ENCODE measurements around the gene ATP11A.

ATP11A gene

DNA sequence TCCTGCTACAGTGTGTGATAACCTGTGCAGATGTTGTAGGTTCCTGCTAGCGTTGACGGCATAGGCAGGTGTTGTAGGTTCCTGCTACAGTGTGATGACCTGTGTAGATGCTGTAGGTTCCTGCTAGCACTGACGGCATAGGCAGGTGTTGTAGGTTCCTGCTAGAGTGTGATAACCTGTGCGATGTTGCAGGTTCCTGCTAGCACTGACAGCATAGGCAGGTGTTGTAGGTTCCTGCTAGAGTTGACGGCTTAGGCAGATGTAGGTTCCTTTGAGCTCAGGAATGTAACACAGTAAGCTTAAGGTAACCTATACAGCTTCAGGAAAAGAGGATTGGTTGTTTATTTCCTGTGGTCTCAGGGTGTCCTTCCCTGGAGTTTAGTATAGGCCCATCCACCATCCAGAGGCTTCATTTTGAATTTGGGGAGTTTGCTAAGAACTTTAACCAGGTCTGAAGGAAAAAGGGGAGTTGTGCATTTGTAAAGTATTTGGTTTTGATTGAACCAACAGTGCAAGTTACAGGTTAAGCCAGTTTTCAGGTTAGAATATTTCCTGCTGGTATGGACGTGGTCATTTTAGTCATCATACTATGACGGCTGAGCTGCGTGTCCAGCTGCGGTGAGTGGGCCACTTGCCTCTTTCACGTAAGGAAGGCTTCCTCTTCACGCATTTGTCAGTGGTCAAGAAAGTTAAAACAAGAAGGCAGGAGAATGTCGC is 53.8 kb downstream of the ATP11A start:
- TF ChIP-seq CTCF (IDR thresholded peaks at IDR 0.05), result no peak

DNA sequence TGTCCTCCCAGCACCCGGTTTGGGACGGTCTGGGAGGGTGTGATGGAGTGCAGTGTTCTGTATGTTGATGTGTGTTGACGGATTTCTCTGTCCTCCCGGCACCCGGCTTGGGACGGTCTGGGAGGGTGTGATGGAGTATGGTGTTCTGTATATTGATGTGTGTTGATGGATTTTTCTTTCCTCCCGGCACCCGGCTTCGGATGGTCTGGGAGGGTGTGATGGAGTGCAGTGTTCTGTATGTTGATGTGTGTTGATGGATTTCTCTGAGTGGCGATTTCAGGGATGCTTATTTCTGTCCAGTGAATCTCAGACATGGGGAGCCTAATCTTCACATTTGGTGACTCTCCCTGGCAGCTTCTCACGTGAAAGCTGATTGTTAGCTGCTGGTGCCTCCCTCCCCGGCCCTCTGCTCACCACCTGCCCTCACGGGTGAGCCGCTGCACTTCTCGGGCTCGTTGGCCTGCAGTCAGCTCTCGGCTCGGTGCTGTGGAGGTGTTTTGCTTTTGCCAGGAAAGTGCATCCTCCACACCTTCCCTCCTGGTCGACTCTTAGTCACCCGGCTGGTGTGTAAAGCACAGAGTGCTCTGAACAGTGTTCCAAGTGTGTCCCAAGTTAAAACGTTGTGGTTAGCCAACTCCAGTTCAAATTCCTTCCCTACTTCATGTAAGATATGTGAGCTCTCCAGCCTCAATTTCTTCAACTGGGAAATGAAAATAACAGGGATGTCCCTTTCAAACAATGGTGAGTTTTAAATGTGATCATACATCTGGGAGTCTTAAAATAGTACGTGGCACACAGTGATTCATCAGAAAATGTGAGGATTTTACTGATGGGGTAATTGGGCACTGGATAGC is 54.6 kb downstream of the ATP11A start:
- no peak for TF ChIP-seq CTCF (IDR thresholded peaks at IDR 0.05)

DNA sequence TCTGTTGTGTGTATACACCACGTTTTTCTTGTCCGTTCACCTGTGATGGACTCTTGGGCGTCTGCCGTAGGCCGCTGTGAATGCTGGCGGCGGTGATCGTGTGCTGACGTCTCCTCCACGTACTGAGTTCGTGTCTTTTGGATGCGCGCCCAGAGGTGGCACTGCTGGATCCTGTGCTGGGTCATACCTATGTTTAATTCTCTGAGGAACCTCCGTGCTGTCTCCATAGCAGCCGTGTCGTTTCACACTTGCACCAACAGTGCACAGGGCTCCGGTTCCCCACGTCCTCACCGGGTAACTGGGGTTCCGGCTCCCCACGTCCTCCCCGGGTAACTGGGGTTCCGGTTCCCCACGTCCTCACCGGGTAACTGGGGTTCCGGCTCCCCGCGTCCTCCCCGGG is 56.2 kb downstream of the ATP11A start:
- TF ChIP-seq CTCF (IDR thresholded peaks at IDR 0.05), result no peak

GRCh38 chr13:112747256-112747655 is 57.4 kb downstream of the ATP11A start:
- TF ChIP-seq CTCF (IDR thresholded peaks at IDR 0.05), result no peak

DNA sequence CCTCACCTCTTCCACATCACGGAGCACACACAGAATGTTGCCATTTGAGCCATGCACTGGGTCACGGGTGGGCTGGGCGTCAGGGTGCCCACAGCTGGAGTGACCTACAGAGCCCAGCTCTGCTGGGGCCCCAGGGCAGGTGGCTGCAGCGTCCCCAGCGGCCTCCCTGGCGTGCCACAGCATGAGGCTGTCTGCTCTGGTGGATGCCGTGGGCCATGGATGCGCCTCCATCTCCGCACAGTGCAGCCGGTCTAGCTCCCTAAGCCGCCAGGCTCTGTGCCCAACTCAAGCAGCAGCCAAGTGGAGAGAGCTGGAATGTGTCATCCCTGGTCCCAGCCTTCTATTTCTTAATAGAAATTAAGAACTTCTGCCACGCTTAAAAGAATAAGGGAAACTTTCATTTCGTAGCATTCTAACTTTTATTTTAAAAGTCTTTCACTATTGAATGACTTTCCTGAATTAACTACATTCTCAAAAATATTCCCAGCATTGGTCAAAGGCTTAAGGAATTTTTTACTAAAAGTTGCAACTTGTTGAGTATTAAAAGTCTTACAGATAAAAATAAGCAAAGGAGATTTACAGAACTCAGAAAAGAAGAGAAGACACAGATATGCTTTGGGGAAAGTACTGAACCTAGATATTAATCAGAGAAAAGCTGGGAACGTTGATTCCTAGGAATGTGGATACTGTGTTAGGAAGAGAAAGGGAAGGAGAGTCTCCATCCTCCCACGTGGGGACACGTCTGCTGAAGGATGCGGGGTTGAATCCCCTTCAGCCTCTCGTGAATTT is 59.3 kb downstream of the ATP11A start:
- TF ChIP-seq CTCF (IDR thresholded peaks at IDR 0.05), result no peak

DNA sequence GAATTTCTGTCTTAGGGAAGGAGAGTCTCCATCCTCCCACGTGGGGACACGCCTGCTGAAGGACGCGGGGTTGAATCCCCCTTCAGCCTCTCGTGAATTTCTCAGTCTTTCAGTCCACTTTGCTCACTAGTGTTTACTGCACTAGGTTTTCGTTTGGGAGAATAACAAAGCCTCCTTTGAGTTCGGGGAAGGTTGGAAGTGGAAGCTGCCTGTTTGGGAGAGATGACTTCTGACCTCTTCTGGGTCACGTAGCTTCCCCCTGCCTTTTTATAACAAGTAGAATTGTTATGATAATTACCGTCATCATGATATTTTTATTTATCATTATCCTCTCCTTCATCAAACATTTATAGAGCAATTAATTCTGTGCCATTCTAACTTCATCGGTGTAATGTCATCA is 60.7 kb downstream of the ATP11A start:
- no peak for TF ChIP-seq CTCF (IDR thresholded peaks at IDR 0.05)

- no peak for TF ChIP-seq CTCF (IDR thresholded peaks at IDR 0.05)
These were observed 61.8 kb downstream of the ATP11A start for GRCh38 chr13:112751617-112752016.
